A673 (cell line): ENCODE results near the gene TEX51. TPM values are rescaled to one million over a fixed set of nuclear protein-coding genes. Genes with fewer than 3 reads are reported as not detected.

Source experiments
- BruUV-seq: library from RNA; stranded (reverse); fragments of 400-500 nt; replicated peaks from 2 replicates; lab custom pipeline; 2021; lab: Mats Ljungman, UMichigan
- CTCF ChIA-PET: fragments of 300-600 bp; sonication (Branson Sonifier 250); formaldehyde crosslinking; loops from one replicate; lab custom pipeline; 2022; ENCODE audit warnings: antibody characterized with exemption; lab: Charles Lee
- POLR2A ChIA-PET: fragments of 300-600 bp; sonication (Branson Sonifier 250); formaldehyde crosslinking; loops from one replicate; lab custom pipeline; 2022; ENCODE audit warnings: antibody characterized with exemption; ENCODE audit not compliant: low non-redundant PET; lab: Charles Lee
- DNase-seq: peaks from one replicate; pipeline ENCODE4 v3.0.0-alpha.2; 2015; ENCODE audit warnings: low spot score
- H3K27ac ChIP-seq: fragments of 200-600 bp; sonication (generic); 2 replicates; pipeline ENCODE4 v1.5.1; 2016; ENCODE audit warnings: mixed run types, low read depth, mild to moderate bottlenecking, mixed read lengths, antibody characterized with exemption, low read length; ENCODE audit not compliant: poor library complexity, severe bottlenecking
- H3K27me3 ChIP-seq: fragments of 200-600 bp; sonication (generic); replicated peaks from 2 replicates; pipeline ENCODE4 v1.6.1; 2017; ENCODE audit warnings: mixed run types, low read depth, mild to moderate bottlenecking, mixed read lengths, antibody characterized with exemption, low read length; ENCODE audit not compliant: insufficient read depth, poor library complexity
- H3K36me3 ChIP-seq: fragments of 200-600 bp; sonication (generic); 2 replicates; pipeline ENCODE4 v1.6.1; 2016; ENCODE audit warnings: mixed run types, mild to moderate bottlenecking, mixed read lengths, antibody characterized with exemption, low read length; ENCODE audit not compliant: insufficient read depth, poor library complexity, severe bottlenecking
- H3K4me1 ChIP-seq: fragments of 200-600 bp; sonication (generic); 2 replicates; pipeline ENCODE4 v1.6.1; 2017; ENCODE audit warnings: mixed run types, mild to moderate bottlenecking, mixed read lengths, antibody characterized with exemption, low read length; ENCODE audit not compliant: insufficient read depth, poor library complexity, severe bottlenecking
- H3K4me3 ChIP-seq: fragments of 200-600 bp; sonication (generic); 2 replicates; pipeline ENCODE4 v1.5.1; 2016; ENCODE audit warnings: low read depth, mixed run types, mild to moderate bottlenecking, mixed read lengths, low read length; ENCODE audit not compliant: poor library complexity, severe bottlenecking
- H3K9me3 ChIP-seq: fragments of 200-600 bp; sonication (generic); 2 replicates; pipeline ENCODE4 v1.6.1; 2016; ENCODE audit warnings: mixed run types, low read depth, mild to moderate bottlenecking, mixed read lengths, antibody characterized with exemption, low read length; ENCODE audit not compliant: poor library complexity, severe bottlenecking
- CTCF ChIP-seq: fragments of 300-800, 200-600 bp; sonication (generic); conservative IDR thresholded peaks from 2 replicates; pipeline ENCODE4 v1.5.1; 2017; ENCODE audit warnings: low read depth, mild to moderate bottlenecking, antibody characterized with exemption, low read length, moderate library complexity, mixed read lengths
- EZH2 ChIP-seq: fragments of 200-600 bp; sonication (generic); IDR thresholded peaks from 2 replicates; pipeline ENCODE4 v1.6.1; 2017; ENCODE audit warnings: borderline replicate concordance, low read depth, mild to moderate bottlenecking, mixed read lengths, antibody characterized with exemption, low read length; ENCODE audit not compliant: poor library complexity, severe bottlenecking
- intact Hi-C: fragments of 100-400 bp; cut with micrococcal nuclease; formaldehyde crosslinking; loops from one replicate; pipeline ENCODE4 v1.10.0; 2022; ENCODE audit not compliant: unreplicated experiment
- total RNA-seq: library from RNA; stranded (reverse); gene quantifications from 2 replicates; pipeline ENCODE4 v1.2.3, GENCODE V29; 2021

The TEX51 gene
- total RNA-seq, 1 experiment from 2014 or later, result not detected

DNA sequence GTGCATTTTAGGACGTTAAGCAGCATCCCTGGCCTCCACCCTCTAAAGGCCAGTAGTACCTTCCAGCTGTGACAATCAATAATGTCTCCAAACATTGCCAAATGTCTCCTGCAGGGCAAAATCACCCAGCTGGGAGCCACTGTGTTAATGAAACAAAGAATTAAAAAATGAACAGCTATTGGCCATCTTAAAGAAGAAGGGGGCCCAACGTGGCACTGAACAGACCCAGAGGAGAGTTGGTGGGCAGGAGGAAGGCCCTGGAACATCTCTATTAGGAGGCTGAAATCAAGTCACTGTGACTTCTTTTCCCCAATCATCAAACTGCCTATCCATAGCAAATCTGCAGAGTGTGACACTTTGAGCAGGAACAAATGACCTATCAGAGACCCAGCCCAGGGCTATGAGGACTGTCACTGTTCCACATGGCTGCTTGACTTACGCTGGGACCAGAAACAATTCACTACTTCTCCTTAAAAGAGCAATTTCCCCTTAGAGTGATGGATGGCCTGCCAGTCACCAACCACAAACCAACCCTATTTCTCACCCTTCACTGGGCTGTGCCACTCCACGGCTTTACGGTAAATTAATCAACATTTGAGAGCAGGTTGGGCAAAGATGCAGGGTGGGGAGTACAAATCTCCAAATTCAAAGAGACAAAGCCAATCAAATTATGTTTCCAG, 35.2 kb upstream of the TEX51 start:
- DNase-seq, result no peak
- Histone ChIP-seq H3K27me3 (peaks cover 20% of the 10 kb centered on the region), H3K36me3 (no peaks in the 10 kb centered on the region), H3K9me3 (no peaks in the 10 kb centered on the region), H3K4me3 (no peak overlapping the region), H3K27ac (no peak overlapping the region), H3K4me1 (no peaks in the 10 kb centered on the region)
- POLR2A ChIA-PET, result no interaction called here
- CTCF ChIA-PET, result no interaction called here
- intact Hi-C loops, result no loop called here
- TF ChIP-seq CTCF (no peak), EZH2 (no peak)
- BruUV-seq, result no TSS peak

DNA sequence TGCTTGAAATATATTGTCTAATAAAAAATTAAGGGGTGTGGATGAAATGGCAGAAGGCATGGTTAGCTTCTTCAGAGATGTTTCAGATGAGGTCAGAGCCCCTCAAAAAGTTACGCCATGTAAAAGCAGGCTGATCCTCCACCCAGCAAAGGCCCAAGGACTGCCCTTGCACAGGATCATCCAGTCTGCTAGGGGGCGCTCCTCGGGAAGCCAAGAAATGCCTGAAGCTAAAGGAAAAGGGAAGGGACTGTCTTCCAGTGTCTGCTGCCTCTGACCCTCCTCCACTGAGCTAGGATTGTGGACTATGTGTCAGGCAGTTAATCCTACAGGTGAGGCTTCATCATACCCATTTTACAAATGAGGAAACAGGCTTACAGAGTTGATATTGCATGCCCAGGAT, 33.8 kb upstream of the TEX51 start:
- Histone ChIP-seq H3K9me3 (no peaks in the 10 kb centered on the region), H3K4me1 (no peaks in the 10 kb centered on the region), H3K27me3 (peaks cover 24% of the 10 kb centered on the region), H3K4me3 (no peak overlapping the region), H3K27ac (no peak overlapping the region), H3K36me3 (no peaks in the 10 kb centered on the region)
- intact Hi-C loops, result no loop called here
- TF ChIP-seq EZH2 (no peak), CTCF (peak; percentile 54)
- POLR2A ChIA-PET, result interaction anchor here (0.6 kb wide), 1 partner anchor 8 kb away, joined by 3 read pairs; no protein-coding TSS in a partner anchor
- no TSS peak for BruUV-seq
- peak; percentile 35 for DNase-seq
- CTCF ChIA-PET, result no interaction called here

DNA sequence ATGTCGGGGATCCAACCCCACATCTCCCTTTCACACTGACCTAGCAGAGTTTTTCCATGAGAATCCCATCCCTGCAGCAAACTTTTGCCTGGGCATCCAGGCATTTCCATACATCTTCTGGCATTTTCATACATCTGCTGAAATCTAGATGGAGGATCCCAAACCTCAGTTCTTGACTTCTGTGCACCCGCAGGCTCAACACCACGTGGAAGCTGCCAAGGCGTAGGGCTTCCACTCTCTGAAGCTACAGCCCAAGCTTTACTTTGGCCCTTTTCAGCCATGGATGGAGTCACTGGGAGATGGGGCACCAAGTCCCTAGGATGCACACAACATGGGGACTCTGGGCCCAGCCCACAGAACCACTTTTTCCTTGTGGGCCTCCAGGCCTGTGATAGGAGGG, 32.2 kb upstream of the TEX51 start:
- H3K4me1 ChIP-seq, result no peaks in the 10 kb centered on the region
- H3K4me3 ChIP-seq, result no peak overlapping the region
- H3K27me3 ChIP-seq, result peaks cover 20% of the 10 kb centered on the region
- intact Hi-C loops, result no loop called here
- CTCF ChIA-PET, result no interaction called here
- BruUV-seq, result no TSS peak
- TF ChIP-seq CTCF (no peak), EZH2 (no peak)
- POLR2A ChIA-PET, result no interaction called here
- H3K27ac ChIP-seq, result no peak overlapping the region
- DNase-seq, result no peak
- H3K36me3 ChIP-seq, result no peaks in the 10 kb centered on the region
- H3K9me3 ChIP-seq, result no peaks in the 10 kb centered on the region
